ENCODE data around the gene CACFD1.
"Not testable (repeated sequence)": the region's sequence is repeated elsewhere in the genome, so short reads cannot be mapped to it uniquely, and the experiment has no call there.

The CACFD1 gene

DNA sequence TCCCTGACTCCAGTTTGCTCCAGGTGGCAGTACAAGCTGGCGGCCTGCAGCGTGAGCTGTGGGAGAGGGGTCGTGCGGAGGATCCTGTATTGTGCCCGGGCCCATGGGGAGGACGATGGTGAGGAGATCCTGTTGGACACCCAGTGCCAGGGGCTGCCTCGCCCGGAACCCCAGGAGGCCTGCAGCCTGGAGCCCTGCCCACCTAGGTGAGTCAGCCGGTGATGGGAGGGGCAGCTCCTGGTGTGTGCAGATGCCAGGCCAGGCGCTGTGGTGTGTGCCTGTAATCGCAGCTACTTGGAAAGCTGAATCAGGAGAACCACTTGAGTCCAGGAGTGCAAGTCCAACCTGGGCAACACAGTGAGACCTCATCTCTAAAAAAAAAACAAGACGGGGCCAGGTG is 10.0 kb upstream of the CACFD1 start:
- FAIRE-seq (no peak), DNase-seq (ENCODE audit: insufficient read length, low spot score) (no peak)
- no peak for TF ChIP-seq CTCF (IDR thresholded peaks at IDR 0.05; ENCODE audit: insufficient read depth, missing control alignments)

DNA sequence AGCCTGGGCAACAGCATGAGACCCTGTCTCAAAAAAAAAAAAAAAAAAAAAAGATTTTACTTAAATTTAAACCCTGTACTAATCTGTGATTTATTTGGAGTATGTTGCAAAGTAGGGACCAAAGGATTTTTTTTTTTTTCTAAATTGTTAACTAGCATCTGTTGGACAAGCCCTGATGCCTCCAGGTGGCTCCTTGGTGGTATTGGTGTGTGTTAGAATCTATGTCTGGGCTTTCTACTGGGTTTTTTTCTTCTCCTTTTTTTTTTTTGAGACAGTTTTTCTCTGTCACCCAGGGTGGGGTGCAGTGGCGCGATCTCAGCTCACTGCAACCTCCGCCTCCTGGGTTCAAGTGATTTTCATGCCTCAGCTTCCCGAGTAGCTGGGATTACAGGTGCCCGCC is 7.9 kb upstream of the CACFD1 start:
- not testable (repeated sequence) for DNase-seq (ENCODE audit: insufficient read length, low spot score); FAIRE-seq

GRCh38 chr9:133452562-133452961 is 7.2 kb upstream of the CACFD1 start:
- no peak for TF ChIP-seq CTCF (IDR thresholded peaks at IDR 0.05; ENCODE audit: insufficient read depth, missing control alignments)
- DNase-seq (ENCODE audit: insufficient read length, low spot score) (no peak), FAIRE-seq (no peak)

DNA sequence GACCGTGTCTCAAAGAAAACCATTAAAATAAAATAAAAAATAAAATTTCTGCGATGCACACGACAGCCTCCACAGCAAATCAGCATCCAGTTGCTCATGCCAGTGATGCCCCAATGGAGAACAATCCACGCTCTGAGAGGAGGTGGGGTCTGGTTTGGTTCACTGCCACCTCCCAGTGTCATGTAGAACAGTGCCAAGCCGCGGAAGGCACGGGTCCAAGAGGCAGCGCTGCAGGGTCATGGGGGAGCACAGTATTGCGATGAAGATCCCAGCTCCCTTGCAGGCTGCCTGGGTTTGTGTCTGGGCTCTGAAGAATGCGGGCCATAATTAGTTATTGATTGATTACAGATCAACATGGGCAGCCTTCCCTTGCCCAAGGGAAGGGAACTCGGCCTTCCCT is 6.1 kb upstream of the CACFD1 start:
- DNase-seq (ENCODE audit: insufficient read length, low spot score): no peak
- no peak for TF ChIP-seq CTCF (IDR thresholded peaks at IDR 0.05; ENCODE audit: insufficient read depth, missing control alignments)
- no peak for FAIRE-seq

GRCh38 chr9:133454325-133454724 is 5.5 kb upstream of the CACFD1 start:
- TF ChIP-seq CTCF (IDR thresholded peaks at IDR 0.05; ENCODE audit: insufficient read depth, missing control alignments): no peak
- no peak for DNase-seq (ENCODE audit: insufficient read length, low spot score)
- FAIRE-seq: no peak

GRCh38 chr9:133454943-133455673 is 4.7 kb upstream of the CACFD1 start:
- no peak for TF ChIP-seq CTCF (IDR thresholded peaks at IDR 0.05; ENCODE audit: insufficient read depth, missing control alignments)
- no peak for DNase-seq (ENCODE audit: insufficient read length, low spot score)
- FAIRE-seq: no peak

DNA sequence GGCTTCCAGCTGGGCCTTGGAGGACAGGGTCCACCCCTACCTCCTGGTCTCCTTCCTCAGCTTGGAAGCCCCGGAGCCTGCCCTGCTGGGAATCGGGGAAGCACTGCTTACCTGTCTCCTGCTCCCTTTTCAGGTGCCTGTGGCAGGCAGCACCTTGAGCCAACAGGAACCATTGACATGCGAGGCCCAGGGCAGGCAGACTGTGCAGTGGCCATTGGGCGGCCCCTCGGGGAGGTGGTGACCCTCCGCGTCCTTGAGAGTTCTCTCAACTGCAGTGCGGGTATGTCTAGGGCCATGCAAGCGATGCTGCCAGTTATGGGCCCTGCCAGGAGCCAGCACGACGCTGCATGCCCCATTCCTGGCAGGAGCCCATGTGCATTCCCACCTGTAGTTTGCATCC is 3.8 kb upstream of the CACFD1 start:
- no peak for FAIRE-seq
- TF ChIP-seq CTCF (IDR thresholded peaks at IDR 0.05; ENCODE audit: insufficient read depth, missing control alignments): no peak

GRCh38 chr9:133456409-133456808 is 3.4 kb upstream of the CACFD1 start:
- no peak for TF ChIP-seq CTCF (IDR thresholded peaks at IDR 0.05; ENCODE audit: insufficient read depth, missing control alignments)
- DNase-seq (ENCODE audit: insufficient read length, low spot score): no peak
- no peak for FAIRE-seq

More for the DNA sequence above, 3.8 kb upstream of the CACFD1 start:
- no peak for DNase-seq (ENCODE audit: insufficient read length, low spot score)
